GM19035 (cell line): ENCODE measurements around the gene CD3G.

Source experiments
- ATAC-seq: cut with Tn5 transposase; IDR thresholded peaks from one replicate; pipeline ENCODE4 v1.9.1; 2021; ENCODE audit not compliant: unreplicated experiment

The CD3G gene

GRCh38 chr11:118322721-118323120, 21.4 kb upstream of the CD3G start:
- ATAC-seq: no peak

DNA sequence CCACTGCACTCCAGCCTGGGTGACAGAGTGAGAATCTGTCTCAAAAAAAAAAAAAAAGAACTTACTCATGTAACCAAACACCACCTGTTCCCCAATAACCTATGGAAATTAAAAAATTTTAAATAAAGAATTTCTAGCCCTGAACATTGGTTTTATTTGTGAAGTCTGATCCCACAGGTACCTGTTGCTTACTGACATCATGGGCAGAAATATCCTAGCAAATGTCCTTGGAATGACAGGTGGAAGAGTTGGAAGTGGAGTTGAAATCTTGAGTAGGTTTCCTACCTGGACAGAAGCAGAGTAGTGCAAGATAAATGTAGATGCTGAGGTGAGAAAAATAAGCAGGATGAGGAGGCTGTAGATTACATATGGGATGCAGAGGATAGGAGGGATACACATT, 18.9 kb upstream of the CD3G start:
- ATAC-seq: no peak

DNA sequence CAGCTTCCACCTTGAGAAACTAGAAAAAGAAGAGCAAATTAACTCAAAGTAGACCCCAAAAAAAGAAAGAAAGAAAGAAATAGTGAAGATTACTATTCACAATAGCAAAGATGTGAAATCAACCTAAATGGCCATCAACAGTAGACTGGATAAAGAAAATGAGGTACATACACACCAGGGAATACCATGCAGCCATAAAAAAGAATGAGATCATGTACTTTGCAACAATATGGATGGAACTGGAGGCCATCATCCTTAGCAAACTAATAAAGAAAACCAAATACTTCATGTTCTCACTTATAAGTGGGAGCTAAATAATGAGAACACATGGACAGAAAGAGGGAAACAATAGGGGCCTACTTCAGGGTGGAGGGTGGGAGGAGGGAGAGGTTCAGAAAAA, 15.4 kb upstream of the CD3G start:
- no peak for ATAC-seq

DNA sequence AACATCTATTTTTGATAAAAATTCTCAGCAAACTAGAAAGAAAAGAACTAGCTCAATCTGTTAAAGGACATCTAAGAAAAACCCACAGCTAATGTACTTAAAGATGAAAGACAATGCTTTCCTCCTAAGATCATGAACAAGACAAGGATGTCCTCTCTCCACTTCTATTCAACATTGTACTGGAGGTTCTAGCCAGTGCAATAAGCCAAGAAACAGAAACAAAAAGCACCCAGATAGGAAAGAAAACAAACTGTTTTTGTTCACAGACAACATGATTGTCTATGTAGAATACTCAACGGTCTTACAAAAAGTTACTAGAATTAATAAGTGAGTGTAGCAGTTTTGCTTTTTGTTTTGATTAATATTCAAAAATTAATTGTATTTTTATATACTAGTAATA, 9.4 kb upstream of the CD3G start:
- ATAC-seq: no peak

GRCh38 chr11:118338637-118339061, 5.5 kb upstream of the CD3G start:
- peak; percentile 47 for ATAC-seq

- ATAC-seq: no peak
These were observed 4.7 kb upstream of the CD3G start for GRCh38 chr11:118339281-118339961.

- no peak for ATAC-seq
These were observed 3.7 kb upstream of the CD3G start for GRCh38 chr11:118340449-118340848.

DNA sequence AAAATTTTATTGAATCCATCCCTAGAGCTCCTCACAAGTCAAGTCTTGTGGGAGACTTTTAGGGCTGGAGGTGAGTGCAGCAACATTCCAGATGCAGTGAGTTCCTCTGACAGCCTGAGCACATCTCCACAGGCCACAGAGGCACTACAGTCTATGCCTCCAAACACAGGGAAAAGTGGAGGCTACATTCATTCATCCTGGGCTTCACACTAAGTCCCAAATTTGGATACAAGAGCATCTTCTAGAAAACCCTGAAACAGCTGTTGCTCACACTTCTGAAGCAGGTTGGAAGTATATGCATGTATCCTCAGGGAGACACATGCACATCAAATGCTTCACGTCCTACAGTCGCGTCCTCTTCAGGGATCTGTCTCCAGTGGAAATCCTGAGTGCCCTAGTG, 2.9 kb upstream of the CD3G start:
- no peak for ATAC-seq

DNA sequence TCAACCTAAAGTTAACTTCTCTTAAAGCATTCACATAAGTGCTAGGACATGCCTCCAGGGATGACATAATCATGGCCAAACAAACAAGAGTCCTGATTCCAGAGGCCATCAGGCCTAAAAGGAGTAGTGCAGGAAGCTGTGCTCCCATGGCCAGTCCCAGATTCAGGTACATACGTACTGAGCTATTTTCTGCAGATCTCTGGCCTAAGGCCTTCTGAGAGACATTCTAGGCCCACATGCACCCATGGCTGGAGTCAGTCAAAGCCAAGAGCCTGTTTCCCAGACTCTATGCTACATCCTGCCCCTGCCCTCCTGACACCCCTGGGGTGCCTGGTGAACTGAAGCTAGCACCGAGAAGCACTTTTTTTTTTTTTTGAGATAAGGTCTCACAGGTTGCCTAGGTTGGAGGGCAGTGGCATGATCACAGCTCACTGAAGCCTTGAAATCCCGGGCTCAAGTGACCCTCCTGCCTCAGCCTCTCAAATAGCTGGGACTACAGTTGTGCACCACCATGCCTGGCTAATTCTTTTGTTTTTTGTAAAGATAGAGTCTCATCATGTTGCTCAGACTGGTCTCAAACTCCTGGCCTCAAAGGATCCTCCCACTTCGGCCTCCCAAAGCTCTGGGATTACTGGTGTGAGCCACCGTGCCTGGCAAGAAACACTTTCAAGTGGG, 2.2 kb upstream of the CD3G start:
- ATAC-seq: no peak

DNA sequence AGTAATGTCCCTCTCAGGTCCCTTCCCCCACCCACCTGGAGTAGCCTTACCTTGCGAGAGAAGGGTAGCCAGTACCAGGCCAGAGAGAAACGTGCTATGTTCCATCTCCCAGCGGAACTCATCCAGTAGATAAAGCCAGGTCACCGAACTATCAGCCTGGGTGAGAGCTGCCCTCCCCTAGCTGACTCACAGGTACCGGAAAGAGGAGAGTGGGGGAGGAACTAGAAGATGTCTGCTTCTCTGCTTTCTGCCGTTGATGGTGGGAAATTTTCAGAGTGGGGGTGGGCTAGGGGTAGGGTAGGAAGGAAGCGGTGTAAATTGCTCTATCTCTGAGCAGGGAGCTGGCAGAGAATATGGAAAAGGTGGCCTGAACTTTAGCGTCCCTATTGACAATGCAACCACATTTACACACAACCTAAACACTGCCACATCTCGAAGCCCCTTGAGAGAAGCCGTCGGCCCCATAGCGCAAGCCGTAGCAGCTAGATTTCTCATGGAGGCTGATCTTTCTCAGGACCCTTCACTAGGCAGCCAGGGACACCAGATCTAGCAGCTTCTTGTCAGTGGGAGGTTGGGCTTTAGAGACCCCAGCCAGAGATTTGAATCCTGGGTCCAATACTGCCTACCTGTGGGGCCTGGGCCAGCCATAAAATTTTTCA, 1.5 kb upstream of the CD3G start, which contains the start of gene CD3D:
Gene CD3D, minus strand, starts transcription at position 203 of the 659 bp plus-strand sequence. Its CDS starts 98 bp downstream, at position 105.
- ATAC-seq: no peak

- ATAC-seq: no peak
These were observed 896 bp upstream of the CD3G start for GRCh38 chr11:118343248-118343647.

- ATAC-seq: no peak
These were observed 5.3 kb downstream of the CD3G start for GRCh38 chr11:118349475-118349874.

- no peak for ATAC-seq
These were observed 9.1 kb downstream of the CD3G start for GRCh38 chr11:118353084-118353710.

DNA sequence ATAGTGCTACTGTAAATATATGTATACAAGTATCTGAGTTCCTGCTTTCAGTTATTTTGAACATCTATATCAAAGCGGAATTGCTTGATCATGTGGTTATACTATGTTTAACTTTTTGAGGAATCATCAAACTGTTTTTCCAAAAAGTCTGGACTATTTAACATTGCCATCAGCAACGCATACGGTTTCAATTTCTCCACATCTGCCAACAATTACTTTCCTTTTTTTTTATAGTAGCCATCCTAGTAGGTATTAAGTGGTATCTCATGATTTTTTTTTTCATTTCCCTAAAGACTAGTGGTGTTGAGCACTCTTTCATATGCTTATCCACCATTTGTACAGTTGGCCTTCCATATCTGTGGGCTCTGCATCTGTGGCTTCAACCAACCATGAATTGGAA, 13.9 kb downstream of the CD3G start:
- no peak for ATAC-seq

- peak; percentile 90 for ATAC-seq
These were observed 15.3 kb downstream of the CD3G start, which contains the start of gene UBE4A for GRCh38 chr11:118359295-118359958. UBE4A (plus strand) TSS chr11:118359600; CDS start chr11:118365081, 5,481 bp downstream.

- ATAC-seq: no peak
These were observed 20.9 kb downstream of the CD3G start for GRCh38 chr11:118364956-118365615.

DNA sequence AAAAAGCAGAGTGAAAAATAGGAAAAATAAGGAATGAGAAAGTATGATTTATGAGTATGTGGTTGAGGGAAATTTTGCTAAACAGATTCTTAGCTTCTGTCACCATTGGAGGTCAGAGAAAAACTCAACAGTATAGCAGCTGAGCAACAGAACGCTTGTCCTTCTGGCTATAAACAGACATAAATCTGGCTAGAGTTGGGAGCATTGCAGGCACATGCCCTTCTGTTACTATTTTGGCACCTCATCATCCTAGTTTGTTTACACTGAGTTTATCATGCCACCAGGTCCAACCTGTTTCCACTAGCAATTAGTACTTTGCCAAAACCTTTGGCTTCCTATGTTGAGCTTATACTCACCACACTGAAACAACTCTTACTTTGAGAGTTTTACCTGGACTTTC, 22.1 kb downstream of the CD3G start:
- no peak for ATAC-seq

- ATAC-seq: no peak
These were observed 26.6 kb downstream of the CD3G start for GRCh38 chr11:118370774-118371173.

GRCh38 chr11:118373263-118373662, 29.1 kb downstream of the CD3G start:
- ATAC-seq: no peak

GRCh38 chr11:118373871-118374270, 29.7 kb downstream of the CD3G start:
- ATAC-seq: no peak
